ENCODE results near the gene TIMELESS. TPM values are rescaled to one million over a fixed set of nuclear protein-coding genes. Genes with fewer than 3 reads are reported as not detected.

Gene TIMELESS
- total RNA-seq, 1 donor from 2014 or later: 45.6 TPM

DNA sequence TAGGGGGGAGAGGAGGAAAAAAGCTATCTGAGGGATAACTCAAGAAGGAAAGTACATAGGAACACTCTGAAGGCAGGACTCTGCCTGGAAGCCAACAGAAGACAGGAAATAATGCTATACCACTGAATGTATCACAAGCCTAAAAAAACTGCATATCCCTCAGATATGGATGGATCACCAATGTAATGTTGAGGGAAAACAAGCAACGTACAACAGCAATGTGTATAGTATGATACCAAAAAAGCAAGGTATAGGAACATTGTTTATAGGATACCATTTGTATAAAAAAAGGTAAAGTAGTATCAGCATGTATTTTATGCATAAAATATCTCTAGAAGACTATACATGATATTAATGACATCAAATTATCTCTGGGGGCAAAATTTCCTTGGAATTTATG is 35.3 kb upstream of the TIMELESS start:
- no peaks in the 10 kb centered on the region for H3K9me3 Mint-ChIP-seq
- H3K4me1 Mint-ChIP-seq (ENCODE audit: low read depth): peaks cover 17% of the 10 kb centered on the region
- H3K27ac Mint-ChIP-seq: no peak overlapping the region
- peaks cover 22% of the 10 kb centered on the region for H3K27me3 Mint-ChIP-seq (ENCODE audit: low read depth)
- peaks cover 4% of the 10 kb centered on the region for H3K36me3 Mint-ChIP-seq (ENCODE audit: low read depth)
- H3K4me3 Mint-ChIP-seq (ENCODE audit: low read depth): no peak overlapping the region
- DNase-seq (ENCODE audit: low spot score): no peak
- intact Hi-C loops (cut with micrococcal nuclease): no loop called here

- Mint-ChIP-seq H3K4me1 (ENCODE audit: low read depth) (peaks cover 7% of the 10 kb centered on the region), H3K9me3 (no peaks in the 10 kb centered on the region), H3K4me3 (ENCODE audit: low read depth) (no peak overlapping the region), H3K27ac (no peak overlapping the region), H3K36me3 (ENCODE audit: low read depth) (no peaks in the 10 kb centered on the region), H3K27me3 (ENCODE audit: low read depth) (no peaks in the 10 kb centered on the region)
- no peak for DNase-seq (ENCODE audit: low spot score)
- intact Hi-C loops (cut with micrococcal nuclease): no loop called here
Measured at GRCh38 chr12:56479625-56480024, 30.4 kb upstream of the TIMELESS start.

- no peaks in the 10 kb centered on the region for H3K9me3 Mint-ChIP-seq
- H3K27me3 Mint-ChIP-seq (ENCODE audit: low read depth): no peaks in the 10 kb centered on the region
- H3K4me3 Mint-ChIP-seq (ENCODE audit: low read depth): no peak overlapping the region
- peaks cover 10% of the 10 kb centered on the region for H3K4me1 Mint-ChIP-seq (ENCODE audit: low read depth)
- peaks cover 9% of the 10 kb centered on the region for H3K36me3 Mint-ChIP-seq (ENCODE audit: low read depth)
- no peak overlapping the region for H3K27ac Mint-ChIP-seq
- intact Hi-C loops (cut with micrococcal nuclease): no loop called here
- DNase-seq (ENCODE audit: low spot score): no peak
Measured at GRCh38 chr12:56477521-56478225, 28.4 kb upstream of the TIMELESS start.

DNA sequence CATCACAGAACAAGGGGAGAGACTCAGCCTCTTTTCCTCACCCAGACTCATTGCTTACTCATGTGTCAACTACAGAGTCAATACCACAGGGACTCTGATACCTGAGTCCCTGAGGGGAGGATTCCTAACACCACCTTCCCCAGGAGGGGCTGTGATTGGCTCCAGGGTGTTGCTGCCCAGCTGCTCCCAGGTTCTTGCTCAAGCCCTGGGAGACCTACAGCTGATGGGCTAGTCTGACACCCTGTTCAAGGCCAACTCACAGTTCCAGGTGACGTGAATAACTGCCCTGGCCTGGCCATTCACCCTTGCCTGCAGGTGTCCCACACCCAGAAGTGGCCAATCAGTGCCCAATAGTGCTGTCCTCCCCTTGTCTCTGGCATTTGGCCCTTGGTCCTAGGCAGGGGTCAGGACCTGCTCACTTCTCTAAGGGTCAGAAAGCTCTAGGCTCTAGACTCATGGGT is 27.8 kb upstream of the TIMELESS start:
- Mint-ChIP-seq H3K9me3 (no peaks in the 10 kb centered on the region), H3K4me1 (ENCODE audit: low read depth) (peaks cover 10% of the 10 kb centered on the region), H3K4me3 (ENCODE audit: low read depth) (no peak overlapping the region), H3K36me3 (ENCODE audit: low read depth) (peaks cover 11% of the 10 kb centered on the region), H3K27me3 (ENCODE audit: low read depth) (no peaks in the 10 kb centered on the region), H3K27ac (no peak overlapping the region)
- intact Hi-C loops (cut with micrococcal nuclease): no loop called here
- DNase-seq (ENCODE audit: low spot score): no peak

GRCh38 chr12:56476143-56476542 is 26.9 kb upstream of the TIMELESS start:
- Mint-ChIP-seq H3K27ac (no peak overlapping the region), H3K36me3 (ENCODE audit: low read depth) (peaks cover 19% of the 10 kb centered on the region), H3K27me3 (ENCODE audit: low read depth) (no peaks in the 10 kb centered on the region), H3K9me3 (no peaks in the 10 kb centered on the region), H3K4me3 (ENCODE audit: low read depth) (no peak overlapping the region), H3K4me1 (ENCODE audit: low read depth) (peaks cover 14% of the 10 kb centered on the region)
- DNase-seq (ENCODE audit: low spot score): no peak
- intact Hi-C loops (cut with micrococcal nuclease): no loop called here

GRCh38 chr12:56474389-56474788 is 25.2 kb upstream of the TIMELESS start:
- intact Hi-C loops (cut with micrococcal nuclease): no loop called here
- peaks cover 32% of the 10 kb centered on the region for H3K36me3 Mint-ChIP-seq (ENCODE audit: low read depth)
- no peak for DNase-seq (ENCODE audit: low spot score)
- H3K4me1 Mint-ChIP-seq (ENCODE audit: low read depth): peaks cover 18% of the 10 kb centered on the region
- no peak overlapping the region for H3K4me3 Mint-ChIP-seq (ENCODE audit: low read depth)
- H3K9me3 Mint-ChIP-seq: no peaks in the 10 kb centered on the region
- H3K27ac Mint-ChIP-seq: no peak overlapping the region
- H3K27me3 Mint-ChIP-seq (ENCODE audit: low read depth): no peaks in the 10 kb centered on the region

GRCh38 chr12:56469007-56469930 is 20.0 kb upstream of the TIMELESS start:
- H3K27ac Mint-ChIP-seq: peak overlapping the region; percentile 98
- H3K27me3 Mint-ChIP-seq (ENCODE audit: low read depth): no peaks in the 10 kb centered on the region
- no peaks in the 10 kb centered on the region for H3K9me3 Mint-ChIP-seq
- H3K36me3 Mint-ChIP-seq (ENCODE audit: low read depth): peaks cover 39% of the 10 kb centered on the region
- peaks cover 19% of the 10 kb centered on the region for H3K4me1 Mint-ChIP-seq (ENCODE audit: low read depth)
- intact Hi-C loops (cut with micrococcal nuclease): loop anchor here (2.0 kb wide), 2 partner anchors 130 to 350 kb away; partner anchors contain the start of genes IL23A and ZC3H10
- H3K4me3 Mint-ChIP-seq (ENCODE audit: low read depth): peak overlapping the region; percentile 98
- no peak for DNase-seq (ENCODE audit: low spot score)

- H3K4me3 Mint-ChIP-seq (ENCODE audit: low read depth): peak within 1 kb of the TSS; percentile 98
- peak; percentile 93 for DNase-seq (ENCODE audit: low spot score)
- H3K4me1 Mint-ChIP-seq (ENCODE audit: low read depth): peaks cover 18% of the 10 kb centered on the region
- peaks cover 34% of the 10 kb centered on the region for H3K36me3 Mint-ChIP-seq (ENCODE audit: low read depth)
- intact Hi-C loops (cut with micrococcal nuclease): loop anchor here (1.0 to 2.0 kb wide), 6 partner anchors 19 to 350 kb away; partner anchors contain the start of genes CS, IL23A, TIMELESS and ZC3H10
- H3K27ac Mint-ChIP-seq: peak within 1 kb of the TSS; percentile 98
- no peaks in the 10 kb centered on the region for H3K9me3 Mint-ChIP-seq
- no peaks in the 10 kb centered on the region for H3K27me3 Mint-ChIP-seq (ENCODE audit: low read depth)
Measured at GRCh38 chr12:56468216-56469006, 19.2 kb upstream of the TIMELESS start, which contains the start of gene SPRYD4. TSS of gene SPRYD4 (plus strand) at chr12:56468578. CDS start at chr12:56468592, 14 bp downstream.

- Mint-ChIP-seq H3K36me3 (ENCODE audit: low read depth) (no peaks in the 10 kb centered on the region), H3K4me1 (ENCODE audit: low read depth) (peaks cover 3% of the 10 kb centered on the region), H3K9me3 (no peaks in the 10 kb centered on the region), H3K27me3 (ENCODE audit: low read depth) (no peaks in the 10 kb centered on the region), H3K27ac (no peak overlapping the region), H3K4me3 (ENCODE audit: low read depth) (no peak overlapping the region)
- intact Hi-C loops (cut with micrococcal nuclease): loop anchor here (5.0 kb wide), 1 partner anchor 100 kb away; the partner anchor contains the start of genes APOF and STAT2
- no peak for DNase-seq (ENCODE audit: low spot score)
Measured at GRCh38 chr12:56462565-56462964, 13.3 kb upstream of the TIMELESS start.

DNA sequence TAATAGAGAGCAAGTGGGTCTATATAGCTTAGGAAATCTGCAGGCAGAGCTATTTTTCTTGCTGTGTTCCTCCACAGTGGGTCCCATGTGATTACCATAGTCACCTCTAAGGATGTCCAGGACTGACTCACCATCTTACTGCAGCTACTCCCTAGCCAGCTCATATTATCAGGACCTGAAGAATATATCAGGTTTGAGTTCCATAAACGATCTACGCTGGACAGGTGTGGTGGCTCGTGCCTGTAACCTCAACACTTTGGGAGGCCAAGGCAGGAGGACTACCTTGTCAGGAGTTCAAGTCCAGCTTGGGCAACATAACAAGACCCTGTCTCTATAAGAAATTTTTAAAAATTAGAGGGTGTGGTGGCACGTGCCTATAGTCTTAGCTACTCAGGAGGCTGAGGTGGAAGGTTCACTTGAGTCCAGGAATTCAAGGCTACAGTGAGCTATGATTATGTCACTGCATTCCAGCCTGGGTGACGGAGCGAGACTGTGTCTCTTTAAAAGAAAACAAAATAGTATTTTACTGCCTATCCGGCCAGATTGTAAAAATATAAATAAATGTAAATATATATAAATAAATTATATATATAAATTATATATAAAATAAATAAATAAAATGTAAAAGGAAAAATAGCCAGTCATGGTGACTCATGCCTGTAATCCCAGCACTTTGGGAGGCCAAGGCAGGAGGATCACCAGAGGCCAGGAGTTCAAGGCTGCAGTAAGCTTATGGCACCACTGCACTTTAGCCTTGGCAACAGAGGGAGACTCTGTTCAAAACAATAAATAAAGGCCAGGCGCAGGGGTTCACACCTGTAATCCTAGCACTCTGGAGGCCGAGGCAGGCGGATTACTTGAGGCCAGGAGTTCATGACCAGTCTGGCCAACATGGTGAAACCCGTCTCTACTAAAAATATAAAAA is 12.3 kb upstream of the TIMELESS start:
- Mint-ChIP-seq H3K27ac (no peak overlapping the region), H3K4me3 (ENCODE audit: low read depth) (no peak overlapping the region), H3K9me3 (no peaks in the 10 kb centered on the region), H3K4me1 (ENCODE audit: low read depth) (no peaks in the 10 kb centered on the region), H3K36me3 (ENCODE audit: low read depth) (no peaks in the 10 kb centered on the region), H3K27me3 (ENCODE audit: low read depth) (no peaks in the 10 kb centered on the region)
- intact Hi-C loops (cut with micrococcal nuclease): loop anchor here (5.0 kb wide), 1 partner anchor 99 kb away; the partner anchor contains the start of genes APOF and STAT2
- no peak for DNase-seq (ENCODE audit: low spot score)

GRCh38 chr12:56457817-56458216 is 8.6 kb upstream of the TIMELESS start:
- no peak overlapping the region for H3K27ac Mint-ChIP-seq

More at GRCh38 chr12:56457817-56458216, 8.6 kb upstream of the TIMELESS start:
- no peaks in the 10 kb centered on the region for H3K36me3 Mint-ChIP-seq (ENCODE audit: low read depth)
- no peak overlapping the region for H3K4me3 Mint-ChIP-seq (ENCODE audit: low read depth)
- intact Hi-C loops (cut with micrococcal nuclease): no loop called here
- H3K27me3 Mint-ChIP-seq (ENCODE audit: low read depth): no peaks in the 10 kb centered on the region
- no peak for DNase-seq (ENCODE audit: low spot score)
- H3K9me3 Mint-ChIP-seq: no peaks in the 10 kb centered on the region
- H3K4me1 Mint-ChIP-seq (ENCODE audit: low read depth): no peaks in the 10 kb centered on the region
